HEK293T (cell line): ENCODE measurements around the gene SH3PXD2A.

Experiments used
- CTCF ChIA-PET: fragments of 350-600 bp; formaldehyde crosslinking; extraction: SDS; loops from one replicate; lab custom pipeline; 2021; ENCODE audit warnings: antibody characterized with exemption, inconsistent platforms; lab: Yijun Ruan, JAX
- POLR2A ChIA-PET: fragments of 350-600 bp; formaldehyde crosslinking; extraction: SDS; loops from one replicate; lab custom pipeline; 2020; ENCODE audit warnings: antibody characterized with exemption, inconsistent platforms; lab: Yijun Ruan, JAX
- DNase-seq: peaks from one replicate; pipeline ENCODE4 v3.0.0; 2012; ENCODE audit warnings: mixed read lengths; ENCODE audit errors: extremely low spot score
- ARNT ChIP-seq: fragments of 450-650 bp; IDR thresholded peaks from 2 replicates; pipeline ENCODE4 v1.6.1; 2017; ENCODE audit warnings: mild to moderate bottlenecking
- BHLHE40 ChIP-seq: fragments of 450-650 bp; IDR thresholded peaks from 2 replicates; pipeline ENCODE4 v1.6.1; 2016; ENCODE audit warnings: mild to moderate bottlenecking, moderate library complexity, borderline replicate concordance
- CTBP1 ChIP-seq: fragments of 450-650 bp; IDR thresholded peaks from 2 replicates; pipeline ENCODE4 v1.6.1; 2016; ENCODE audit warnings: borderline replicate concordance
- ELF4 ChIP-seq: fragments of 450-650 bp; IDR thresholded peaks from 2 replicates; pipeline ENCODE4 v1.6.1; 2017; ENCODE audit warnings: antibody characterized with exemption
- FOXA1 ChIP-seq: fragments of 450-650 bp; IDR thresholded peaks from 2 replicates; pipeline ENCODE4 v1.6.1; 2016; ENCODE audit warnings: mild to moderate bottlenecking
- FOXK2 ChIP-seq: fragments of 450-650 bp; IDR thresholded peaks from 2 replicates; pipeline ENCODE4 v1.6.1; 2016; ENCODE audit warnings: mild to moderate bottlenecking
- FOXM1 ChIP-seq: fragments of 450-650 bp; IDR thresholded peaks from 2 replicates; pipeline ENCODE4 v1.6.1; 2017; ENCODE audit warnings: mild to moderate bottlenecking, borderline replicate concordance
- HDGF ChIP-seq: fragments of 450-650 bp; IDR thresholded peaks from 2 replicates; pipeline ENCODE4 v1.6.1; 2017; ENCODE audit warnings: antibody characterized with exemption, borderline replicate concordance
- L3MBTL2 ChIP-seq: fragments of 450-650 bp; conservative IDR thresholded peaks from 2 replicates; pipeline ENCODE4 v1.6.1; 2016; ENCODE audit warnings: mild to moderate bottlenecking
- LEF1 ChIP-seq: fragments of 450-650 bp; IDR thresholded peaks from 2 replicates; pipeline ENCODE4 v1.6.1; 2017; ENCODE audit warnings: mild to moderate bottlenecking, borderline replicate concordance
- NFRKB ChIP-seq: fragments of 450-650 bp; IDR thresholded peaks from 2 replicates; pipeline ENCODE4 v1.6.1; 2016; ENCODE audit warnings: mild to moderate bottlenecking, moderate library complexity
- SP1 ChIP-seq: fragments of 450-650 bp; IDR thresholded peaks from 2 replicates; pipeline ENCODE4 v1.6.1; 2017
- SUZ12 ChIP-seq: fragments of 450-650 bp; IDR thresholded peaks from 2 replicates; pipeline ENCODE4 v1.6.1; 2016; ENCODE audit warnings: mild to moderate bottlenecking
- TARDBP ChIP-seq: fragments of 450-650 bp; IDR thresholded peaks from 2 replicates; pipeline ENCODE4 v1.6.1; 2016
- ZNF384 ChIP-seq: fragments of 450-650 bp; IDR thresholded peaks from 2 replicates; pipeline ENCODE4 v1.6.1; 2016
- TF ChIP-seq, protein P1 (sequence below): fragments of 450-650 bp; IDR thresholded peaks from 2 replicates; pipeline ENCODE4 v1.6.1; 2016

The SH3PXD2A gene

DNA sequence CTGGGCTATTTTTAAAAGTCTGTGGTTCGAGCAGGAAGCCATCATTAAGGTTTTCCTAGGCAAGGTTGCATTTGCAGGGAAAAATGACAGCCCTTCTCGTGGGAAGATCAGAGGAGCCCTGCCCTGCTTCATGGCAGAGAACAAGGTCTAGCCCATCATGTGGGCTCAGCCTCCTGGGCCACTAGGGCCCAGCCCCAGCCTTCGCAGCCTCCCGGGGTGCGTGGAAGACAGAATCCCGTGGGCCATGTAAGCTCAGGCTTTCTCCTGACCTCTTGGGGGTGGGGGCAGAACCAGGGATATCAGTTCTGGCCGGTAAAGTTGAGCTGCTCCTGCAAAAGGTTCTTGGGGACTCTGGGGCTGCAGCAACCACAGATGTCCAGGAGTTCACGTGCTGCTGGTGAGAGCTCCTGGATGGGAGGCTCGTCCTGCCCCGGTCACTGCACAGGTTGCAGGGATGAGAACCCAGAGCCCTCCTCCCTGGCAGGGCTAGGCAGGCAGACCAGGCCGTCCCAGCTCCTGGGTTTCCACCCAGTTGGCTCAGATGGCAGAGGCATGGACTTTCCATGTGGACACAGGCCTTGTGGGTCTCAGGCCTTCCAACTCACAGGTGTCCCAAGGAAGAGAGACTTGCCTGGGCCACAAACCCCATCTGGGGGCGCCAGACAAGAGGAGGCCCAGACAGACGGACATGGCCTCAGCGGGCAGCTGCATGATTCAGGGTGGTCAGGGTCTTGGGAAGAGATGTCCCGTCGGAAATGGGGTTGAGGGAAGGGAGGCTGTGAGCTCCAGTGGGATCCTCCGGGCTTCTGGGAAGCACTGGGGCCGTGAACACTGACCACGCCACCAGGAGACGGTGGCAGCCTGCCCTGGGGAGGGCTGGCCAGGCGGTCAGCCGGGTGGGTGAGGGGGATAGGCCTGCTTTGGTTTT, 235.7 kb downstream of the SH3PXD2A start:
- ChIA-PET CTCF (interaction anchor here (1.3 kb wide), 1 partner anchor 15 kb away, joined by 4 read pairs; no protein-coding TSS in a partner anchor), POLR2A (no interaction called here)
- TF ChIP-seq TARDBP (no peak), NFRKB (no peak), ELF4 (no peak), FOXA1 (no peak), FOXM1 (no peak), SUZ12 (no peak), LEF1 (no peak), SP1 (no peak), BHLHE40 (no peak), ZNF384 (no peak), CTBP1 (no peak), HDGF (no peak), FOXK2 (no peak), ARNT (no peak)
- TF ChIP-seq, protein P1, sequence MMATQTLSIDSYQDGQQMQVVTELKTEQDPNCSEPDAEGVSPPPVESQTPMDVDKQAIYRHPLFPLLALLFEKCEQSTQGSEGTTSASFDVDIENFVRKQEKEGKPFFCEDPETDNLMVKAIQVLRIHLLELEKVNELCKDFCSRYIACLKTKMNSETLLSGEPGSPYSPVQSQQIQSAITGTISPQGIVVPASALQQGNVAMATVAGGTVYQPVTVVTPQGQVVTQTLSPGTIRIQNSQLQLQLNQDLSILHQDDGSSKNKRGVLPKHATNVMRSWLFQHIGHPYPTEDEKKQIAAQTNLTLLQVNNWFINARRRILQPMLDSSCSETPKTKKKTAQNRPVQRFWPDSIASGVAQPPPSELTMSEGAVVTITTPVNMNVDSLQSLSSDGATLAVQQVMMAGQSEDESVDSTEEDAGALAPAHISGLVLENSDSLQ = no peak
- DNase-seq = no peak

GRCh38 chr10:103618575-103619423, 236.6 kb downstream of the SH3PXD2A start:
- ChIA-PET POLR2A (no interaction called here), CTCF (interaction anchor here (1.3 kb wide), 1 partner anchor 14 kb away, joined by 4 read pairs; no protein-coding TSS in a partner anchor)
- no peak for TF ChIP-seq ELF4
- TF ChIP-seq SUZ12 = no peak
- TF ChIP-seq SP1 = no peak
- TF ChIP-seq FOXK2 = no peak
- TF ChIP-seq FOXM1 = no peak
- no peak for TF ChIP-seq HDGF
- no peak for TF ChIP-seq NFRKB
- TF ChIP-seq FOXA1 = no peak
- TF ChIP-seq, protein P1 = no peak
- no peak for TF ChIP-seq TARDBP
- TF ChIP-seq ZNF384 = no peak
- no peak for TF ChIP-seq ARNT
- no peak for DNase-seq

GRCh38 chr10:103617602-103618385, 237.6 kb downstream of the SH3PXD2A start:
- DNase-seq = no peak
- CTCF ChIA-PET = no interaction called here

DNA sequence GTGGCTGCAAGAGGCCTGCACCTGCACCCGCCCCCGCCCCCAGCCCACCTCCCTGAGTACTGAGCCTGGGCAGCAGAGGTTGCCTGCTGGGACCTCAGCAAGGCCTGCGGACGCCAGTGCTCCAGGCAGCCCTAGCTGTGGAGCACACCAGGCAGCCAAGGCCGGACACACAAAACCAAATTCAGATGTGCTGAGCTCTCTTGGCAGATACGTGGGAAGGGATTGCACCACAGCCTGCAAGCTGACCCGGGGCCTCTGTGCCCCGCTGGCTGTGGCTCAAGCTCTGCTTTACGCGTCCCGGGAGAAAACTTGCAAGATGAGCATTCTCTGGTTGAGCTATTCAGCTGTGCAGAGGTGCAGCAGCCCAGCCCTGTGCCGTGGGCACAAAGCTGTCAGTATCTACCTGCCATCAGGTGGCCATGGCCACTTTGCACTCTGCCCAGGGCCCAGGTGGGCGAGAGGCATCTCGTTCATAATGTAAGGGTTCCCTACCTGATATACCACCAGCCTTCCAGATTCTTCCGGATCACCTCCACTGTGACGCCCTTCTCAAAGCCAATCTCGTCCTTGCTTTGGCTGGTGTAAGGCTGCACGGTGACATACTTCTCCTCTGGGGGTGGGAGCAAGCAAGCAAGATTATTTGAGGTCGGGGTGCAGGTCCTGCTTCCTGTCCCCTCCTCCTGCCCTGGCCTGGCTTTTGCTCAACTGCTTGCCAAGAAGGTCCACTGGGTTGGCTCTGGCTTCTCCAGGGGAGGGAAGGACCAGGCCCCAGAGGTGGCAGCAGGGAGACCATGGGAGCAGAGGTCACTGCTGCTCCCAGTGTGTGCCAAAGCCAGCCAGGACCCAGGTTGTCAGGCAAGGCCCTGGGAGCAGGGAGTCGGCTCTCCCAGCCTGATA, 238.4 kb downstream of the SH3PXD2A start:
- ChIA-PET CTCF (no interaction called here), POLR2A (no interaction called here)
- no peak for DNase-seq
- TF ChIP-seq TARDBP (no peak), SP1 (no peak), ARNT (no peak), FOXA1 (no peak), CTBP1 (no peak), LEF1 (no peak)
- TF ChIP-seq, protein P1 = no peak

More at GRCh38 chr10:103617602-103618385, 237.6 kb downstream of the SH3PXD2A start:
- POLR2A ChIA-PET = no interaction called here
- TF ChIP-seq L3MBTL2 = no peak
- no peak for TF ChIP-seq ZNF384
- no peak for TF ChIP-seq CTBP1
- TF ChIP-seq SP1 = no peak
- no peak for TF ChIP-seq FOXA1
